Osteoblast (primary cell): ENCODE measurements around the gene UNC13A. TPM values are rescaled to one million over a fixed set of nuclear protein-coding genes. Genes with fewer than 3 reads are reported as not detected.

Experiments used
- DNase-seq: peaks from one replicate; pipeline ENCODE4 v3.0.0; 2011; ENCODE audit warnings: low spot score, mixed read lengths; ENCODE audit not compliant: insufficient read length; ENCODE audit errors: missing footprints
- H2AFZ ChIP-seq: 2 replicates; pipeline ENCODE4 v1.6.0; 2011; ENCODE audit warnings: mild to moderate bottlenecking, low read length
- H3K27ac ChIP-seq: 2 replicates; pipeline ENCODE4 v1.5.1; 2011; ENCODE audit warnings: mild to moderate bottlenecking, low read depth, low read length, moderate library complexity
- H3K27me3 ChIP-seq: 2 replicates; pipeline ENCODE4 v1.6.0; 2012; ENCODE audit warnings: mild to moderate bottlenecking, control low read depth, inconsistent platforms, low read length, moderate library complexity; ENCODE audit not compliant: insufficient read depth
- H3K36me3 ChIP-seq: 2 replicates; pipeline ENCODE4 v1.5.1; 2011; ENCODE audit warnings: mild to moderate bottlenecking, low read length, control low read depth, moderate library complexity; ENCODE audit not compliant: insufficient read depth
- H3K4me1 ChIP-seq: 2 replicates; pipeline ENCODE4 v1.5.1; 2011; ENCODE audit warnings: mild to moderate bottlenecking, low read length, control low read depth, moderate library complexity; ENCODE audit not compliant: insufficient read depth
- H3K4me2 ChIP-seq: 2 replicates; pipeline ENCODE4 v1.6.0; 2011; ENCODE audit warnings: mild to moderate bottlenecking, low read length; ENCODE audit not compliant: insufficient read depth
- H3K4me3 ChIP-seq: fragments of 200-600 bp; sonication (generic); 3 replicates; pipeline ENCODE4 v1.5.1; 2012; ENCODE audit warnings: mild to moderate bottlenecking, low read length, inconsistent platforms; ENCODE audit not compliant: insufficient read depth
- H3K79me2 ChIP-seq: 2 replicates; pipeline ENCODE4 v1.6.0; 2012; ENCODE audit warnings: mild to moderate bottlenecking, low read length, control low read depth, inconsistent platforms; ENCODE audit not compliant: insufficient read depth
- H3K9me3 ChIP-seq: 2 replicates; pipeline ENCODE4 v1.5.1; 2011; ENCODE audit warnings: low read depth, low read length, control low read depth
- H4K20me1 ChIP-seq: 2 replicates; pipeline ENCODE4 v1.6.0; 2012; ENCODE audit warnings: mild to moderate bottlenecking, low read length, control low read depth; ENCODE audit not compliant: insufficient read depth
- CTCF ChIP-seq: IDR thresholded peaks from 2 replicates; pipeline ENCODE4 v1.5.1; 2011; ENCODE audit warnings: mild to moderate bottlenecking, low read depth, low read length, moderate library complexity; ENCODE audit errors: extremely low read depth
- total RNA-seq: library from RNA; depleted of rRNA; stranded (reverse); fragments of >200 nt; gene quantifications from 2 replicates; pipeline ENCODE4 v1.2.3, GENCODE V29; 2012

UNC13A gene
- total RNA-seq, 1 donor = under 0.01 TPM

DNA sequence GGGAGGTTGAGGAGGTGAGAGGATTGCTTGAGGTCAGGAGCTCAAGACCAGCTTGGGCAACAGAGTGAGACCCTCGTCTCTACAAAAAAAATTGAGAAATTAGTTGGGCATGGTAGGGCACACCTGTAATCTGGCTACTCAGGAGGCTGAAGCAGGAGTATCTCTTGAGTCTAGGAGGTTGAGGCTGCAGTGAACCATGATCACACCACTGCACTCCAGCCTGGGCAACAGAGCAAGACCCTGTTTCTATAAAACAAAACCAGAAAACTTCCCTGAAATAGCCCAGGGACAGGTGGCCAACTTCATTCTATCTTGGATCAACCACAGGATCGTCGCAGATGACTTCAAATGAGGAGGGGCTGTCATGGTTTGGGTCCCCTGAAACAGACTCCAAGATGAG is 104.0 kb downstream of the UNC13A start:
- no peaks in the 10 kb centered on the region for H3K4me1 ChIP-seq
- DNase-seq = no peak
- H3K27ac ChIP-seq = no peak overlapping the region
- H3K9me3 ChIP-seq = no peaks in the 10 kb centered on the region
- H3K79me2 ChIP-seq = no peaks in the 10 kb centered on the region
- no peak overlapping the region for H2AFZ ChIP-seq
- H3K36me3 ChIP-seq = peaks cover 34% of the 10 kb centered on the region
- TF ChIP-seq CTCF = no peak
- H3K4me3 ChIP-seq = no peak overlapping the region
- no peak overlapping the region for H3K4me2 ChIP-seq
- no peaks in the 10 kb centered on the region for H3K27me3 ChIP-seq
- H4K20me1 ChIP-seq = peaks cover 8% of the 10 kb centered on the region

DNA sequence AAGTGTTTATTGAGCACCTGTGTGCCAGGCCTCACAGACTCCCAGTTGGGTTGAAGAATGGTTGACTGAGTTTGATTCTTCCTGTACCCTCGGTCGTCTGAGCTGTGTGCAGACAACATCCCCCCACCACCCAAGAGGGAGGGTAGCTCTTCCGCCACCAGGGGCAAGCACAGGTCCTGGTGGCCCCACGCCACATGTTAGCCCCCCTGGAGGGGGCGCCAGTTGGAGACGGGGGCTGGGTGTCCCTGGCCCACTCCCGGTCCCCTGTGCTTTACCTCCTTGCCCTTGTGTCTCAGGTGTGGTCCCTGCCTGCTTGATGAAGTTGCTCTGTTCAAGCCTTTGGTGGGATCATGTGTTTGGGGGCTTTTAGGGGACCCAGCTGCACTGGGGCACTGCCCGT is 105.5 kb downstream of the UNC13A start:
- Histone ChIP-seq H2AFZ (no peak overlapping the region), H3K79me2 (no peaks in the 10 kb centered on the region), H3K4me1 (no peaks in the 10 kb centered on the region), H4K20me1 (peaks cover 11% of the 10 kb centered on the region), H3K27ac (no peak overlapping the region), H3K4me3 (no peak overlapping the region), H3K36me3 (peaks cover 47% of the 10 kb centered on the region), H3K4me2 (no peak overlapping the region), H3K9me3 (no peaks in the 10 kb centered on the region), H3K27me3 (no peaks in the 10 kb centered on the region)
- TF ChIP-seq CTCF = no peak
- DNase-seq = no peak

DNA sequence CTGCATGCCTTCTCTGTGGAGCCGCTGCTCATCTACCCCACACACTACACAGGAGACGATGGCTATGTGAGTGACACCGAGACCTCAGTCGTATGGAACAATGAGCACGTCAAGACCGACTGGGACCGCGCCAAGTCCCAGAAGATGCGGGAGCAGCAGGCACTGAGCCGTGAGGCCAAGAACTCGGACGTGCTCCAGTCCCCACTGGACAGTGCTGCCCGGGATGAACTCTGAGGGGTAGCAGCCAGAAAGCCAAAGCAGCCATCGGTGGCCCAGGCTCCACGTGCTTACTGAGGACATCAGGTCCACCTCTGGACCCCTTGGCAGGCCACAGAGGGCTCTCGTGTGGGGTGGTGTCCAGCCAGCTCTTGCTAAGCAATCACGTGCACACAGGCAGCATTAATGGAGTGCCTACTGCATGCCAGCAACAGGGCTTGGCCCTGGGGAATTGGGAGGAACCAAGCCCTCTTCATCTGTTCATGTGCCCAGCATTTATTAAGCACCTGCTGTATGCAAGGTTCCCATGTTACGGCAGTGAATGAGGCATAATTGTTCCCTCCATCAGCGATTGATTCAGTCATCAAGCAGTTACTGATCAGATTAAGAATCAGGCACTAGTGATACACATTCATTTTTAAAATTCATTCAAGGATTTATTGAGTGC is 106.8 kb downstream of the UNC13A start:
- H3K27me3 ChIP-seq = no peaks in the 10 kb centered on the region
- no peak overlapping the region for H3K4me3 ChIP-seq
- no peak overlapping the region for H2AFZ ChIP-seq
- DNase-seq = peak; percentile 78
- peaks cover 48% of the 10 kb centered on the region for H3K36me3 ChIP-seq
- H4K20me1 ChIP-seq = peaks cover 11% of the 10 kb centered on the region
- no peak for TF ChIP-seq CTCF
- H3K4me1 ChIP-seq = no peaks in the 10 kb centered on the region
- H3K27ac ChIP-seq = no peak overlapping the region
- H3K9me3 ChIP-seq = no peaks in the 10 kb centered on the region
- no peak overlapping the region for H3K4me2 ChIP-seq
- no peaks in the 10 kb centered on the region for H3K79me2 ChIP-seq

GRCh38 chr19:17580470-17581144 is 107.5 kb downstream of the UNC13A start:
- Histone ChIP-seq H3K4me2 (no peak overlapping the region), H2AFZ (no peak overlapping the region), H3K36me3 (peaks cover 55% of the 10 kb centered on the region), H3K27me3 (no peaks in the 10 kb centered on the region), H4K20me1 (peaks cover 17% of the 10 kb centered on the region), H3K4me3 (no peak overlapping the region), H3K79me2 (peaks cover 5% of the 10 kb centered on the region), H3K9me3 (no peaks in the 10 kb centered on the region), H3K4me1 (no peaks in the 10 kb centered on the region), H3K27ac (no peak overlapping the region)
- DNase-seq = peak; percentile 67
- TF ChIP-seq CTCF = no peak
